ENCODE data around the gene STK32B.

DNA sequence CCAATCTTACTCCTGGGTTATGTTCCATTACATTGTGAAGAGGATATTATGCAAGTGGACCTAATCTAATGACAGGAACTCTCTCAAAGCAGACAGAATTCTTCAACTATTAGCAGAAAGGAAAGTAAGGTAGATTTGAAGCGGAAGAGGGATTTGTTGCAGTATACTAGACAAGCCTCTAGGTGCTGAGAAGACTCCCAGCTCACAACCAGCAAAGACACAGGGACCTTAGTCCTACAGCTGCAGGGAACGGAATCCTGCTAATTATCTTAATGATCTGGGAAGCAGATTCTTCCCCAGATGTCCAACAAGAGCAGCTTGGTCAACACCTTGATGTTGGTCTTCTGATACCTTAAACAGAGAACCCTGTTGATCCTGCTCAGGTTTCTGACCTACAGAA, 73.6 kb downstream of the STK32B start:
- TF ChIP-seq RAD21 (IDR thresholded peaks at IDR 0.05; ENCODE audit: low read length), result no peak
- TF ChIP-seq, protein P1, sequence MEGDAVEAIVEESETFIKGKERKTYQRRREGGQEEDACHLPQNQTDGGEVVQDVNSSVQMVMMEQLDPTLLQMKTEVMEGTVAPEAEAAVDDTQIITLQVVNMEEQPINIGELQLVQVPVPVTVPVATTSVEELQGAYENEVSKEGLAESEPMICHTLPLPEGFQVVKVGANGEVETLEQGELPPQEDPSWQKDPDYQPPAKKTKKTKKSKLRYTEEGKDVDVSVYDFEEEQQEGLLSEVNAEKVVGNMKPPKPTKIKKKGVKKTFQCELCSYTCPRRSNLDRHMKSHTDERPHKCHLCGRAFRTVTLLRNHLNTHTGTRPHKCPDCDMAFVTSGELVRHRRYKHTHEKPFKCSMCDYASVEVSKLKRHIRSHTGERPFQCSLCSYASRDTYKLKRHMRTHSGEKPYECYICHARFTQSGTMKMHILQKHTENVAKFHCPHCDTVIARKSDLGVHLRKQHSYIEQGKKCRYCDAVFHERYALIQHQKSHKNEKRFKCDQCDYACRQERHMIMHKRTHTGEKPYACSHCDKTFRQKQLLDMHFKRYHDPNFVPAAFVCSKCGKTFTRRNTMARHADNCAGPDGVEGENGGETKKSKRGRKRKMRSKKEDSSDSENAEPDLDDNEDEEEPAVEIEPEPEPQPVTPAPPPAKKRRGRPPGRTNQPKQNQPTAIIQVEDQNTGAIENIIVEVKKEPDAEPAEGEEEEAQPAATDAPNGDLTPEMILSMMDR (conservative IDR thresholded peaks at IDR 0.05; ENCODE audit: low read depth, low read length), result no peak
- no peak for TF ChIP-seq MXI1 (IDR thresholded peaks at IDR 0.05; ENCODE audit: borderline replicate concordance, low read depth, low read length)
- TF ChIP-seq MAFK (IDR thresholded peaks at IDR 0.05; ENCODE audit: low read depth, low read length), result no peak
- no peak for TF ChIP-seq POLR2A (IDR thresholded peaks at IDR 0.05; ENCODE audit: low read depth, low read length)
- TF ChIP-seq BHLHE40 (IDR thresholded peaks at IDR 0.05; ENCODE audit: low read depth, low read length), result no peak
- no peak for TF ChIP-seq RFX5 (IDR thresholded peaks at IDR 0.05; ENCODE audit: low read depth, low read length)
- TF ChIP-seq, protein P2, sequence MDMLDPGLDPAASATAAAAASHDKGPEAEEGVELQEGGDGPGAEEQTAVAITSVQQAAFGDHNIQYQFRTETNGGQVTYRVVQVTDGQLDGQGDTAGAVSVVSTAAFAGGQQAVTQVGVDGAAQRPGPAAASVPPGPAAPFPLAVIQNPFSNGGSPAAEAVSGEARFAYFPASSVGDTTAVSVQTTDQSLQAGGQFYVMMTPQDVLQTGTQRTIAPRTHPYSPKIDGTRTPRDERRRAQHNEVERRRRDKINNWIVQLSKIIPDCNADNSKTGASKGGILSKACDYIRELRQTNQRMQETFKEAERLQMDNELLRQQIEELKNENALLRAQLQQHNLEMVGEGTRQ (IDR thresholded peaks at IDR 0.05; ENCODE audit: low read depth, low read length), result no peak
- no peak for TF ChIP-seq CEBPB (IDR thresholded peaks at IDR 0.05; ENCODE audit: low read depth, low read length)
- no peak for TF ChIP-seq FOS (IDR thresholded peaks at IDR 0.05; ENCODE audit: low read depth, low read length)
- TF ChIP-seq NFE2L2 (IDR thresholded peaks at IDR 0.05; ENCODE audit: low read depth, low read length), result no peak
- no peak for TF ChIP-seq RCOR1 (IDR thresholded peaks at IDR 0.05; ENCODE audit: insufficient replicate concordance, low read length)
- no peak for TF ChIP-seq SMC3 (IDR thresholded peaks at IDR 0.05; ENCODE audit: low read depth, low read length)
